ENCODE data around the gene LRIG1. TPM values are rescaled to one million over a fixed set of nuclear protein-coding genes. Genes with fewer than 3 reads are reported as not detected.

The LRIG1 gene
- 10 to 100 TPM; 42.0 to 63.0 (median 43.9) TPM for total RNA-seq

GRCh38 chr3:66500576-66501482 lies at the start of gene LRIG1:
LRIG1 (minus strand) TSS chr3:66501022; CDS start chr3:66500407, 615 bp downstream.
- ATAC-seq, result peak; percentile 93 to 95
- H3K27me3 Mint-ChIP-seq (ENCODE audit: low read depth), result no peaks in the 10 kb centered on the region
- H3K4me3 Mint-ChIP-seq, result peak within 1 kb of the TSS; percentile 94
- H3K9me3 Mint-ChIP-seq, result no peaks in the 10 kb centered on the region
- peaks cover 5% of the 10 kb centered on the region for H3K36me3 Mint-ChIP-seq (ENCODE audit: insufficient read depth)
- peak; percentile 98 for DNase-seq
- peaks cover 62% of the 10 kb centered on the region for H3K4me1 Mint-ChIP-seq (ENCODE audit: low read depth)

- no peaks in the 10 kb centered on the region for H3K27me3 Mint-ChIP-seq (ENCODE audit: low read depth)
Observed at GRCh38 chr3:66544619-66545429, 44.0 kb upstream of the LRIG1 start.

GRCh38 chr3:66542153-66542552 lies 41.3 kb upstream of the LRIG1 start:
- Mint-ChIP-seq H3K36me3 (ENCODE audit: insufficient read depth) (no peaks in the 10 kb centered on the region), H3K9me3 (peaks cover 6% of the 10 kb centered on the region)
- ATAC-seq, result no peak

More at GRCh38 chr3:66544619-66545429, 44.0 kb upstream of the LRIG1 start:
- H3K4me3 Mint-ChIP-seq, result no peak overlapping the region
- ATAC-seq (no peak), DNase-seq (no peak)
- H3K4me1 Mint-ChIP-seq (ENCODE audit: low read depth), result no peaks in the 10 kb centered on the region
- peaks cover 6% of the 10 kb centered on the region for H3K9me3 Mint-ChIP-seq
- no peaks in the 10 kb centered on the region for H3K36me3 Mint-ChIP-seq (ENCODE audit: insufficient read depth)

GRCh38 chr3:66539466-66539989 lies 38.7 kb upstream of the LRIG1 start:
- no peak for ATAC-seq
- H3K27me3 Mint-ChIP-seq (ENCODE audit: low read depth), result no peaks in the 10 kb centered on the region

More at GRCh38 chr3:66542153-66542552, 41.3 kb upstream of the LRIG1 start:
- H3K4me1 Mint-ChIP-seq (ENCODE audit: low read depth), result no peaks in the 10 kb centered on the region
- no peaks in the 10 kb centered on the region for H3K27me3 Mint-ChIP-seq (ENCODE audit: low read depth)
- H3K4me3 Mint-ChIP-seq, result no peak overlapping the region
- no peak for DNase-seq

GRCh38 chr3:66538390-66538789 lies 37.6 kb upstream of the LRIG1 start:
- ATAC-seq (no peak), DNase-seq (no peak)
- no peaks in the 10 kb centered on the region for H3K27me3 Mint-ChIP-seq (ENCODE audit: low read depth)
- peaks cover 6% of the 10 kb centered on the region for H3K9me3 Mint-ChIP-seq
- no peaks in the 10 kb centered on the region for H3K36me3 Mint-ChIP-seq (ENCODE audit: insufficient read depth)
- no peaks in the 10 kb centered on the region for H3K4me1 Mint-ChIP-seq (ENCODE audit: low read depth)
- H3K4me3 Mint-ChIP-seq, result no peak overlapping the region

More at GRCh38 chr3:66539466-66539989, 38.7 kb upstream of the LRIG1 start:
- peaks cover 6% of the 10 kb centered on the region for H3K9me3 Mint-ChIP-seq
- no peaks in the 10 kb centered on the region for H3K36me3 Mint-ChIP-seq (ENCODE audit: insufficient read depth)
- no peak overlapping the region for H3K4me3 Mint-ChIP-seq
- no peak for DNase-seq
- no peaks in the 10 kb centered on the region for H3K4me1 Mint-ChIP-seq (ENCODE audit: low read depth)

GRCh38 chr3:66537735-66538134 lies 36.9 kb upstream of the LRIG1 start:
- Mint-ChIP-seq H3K27me3 (ENCODE audit: low read depth) (no peaks in the 10 kb centered on the region), H3K4me3 (no peak overlapping the region), H3K36me3 (ENCODE audit: insufficient read depth) (no peaks in the 10 kb centered on the region), H3K4me1 (ENCODE audit: low read depth) (no peaks in the 10 kb centered on the region), H3K9me3 (peaks cover 3% of the 10 kb centered on the region)
- ATAC-seq (no peak), DNase-seq (no peak)

GRCh38 chr3:66536791-66537190 lies 36.0 kb upstream of the LRIG1 start:
- Mint-ChIP-seq H3K27me3 (ENCODE audit: low read depth) (no peaks in the 10 kb centered on the region), H3K36me3 (ENCODE audit: insufficient read depth) (no peaks in the 10 kb centered on the region), H3K4me3 (no peak overlapping the region), H3K9me3 (no peaks in the 10 kb centered on the region), H3K4me1 (ENCODE audit: low read depth) (no peaks in the 10 kb centered on the region)
- no peak for ATAC-seq
- DNase-seq, result no peak

GRCh38 chr3:66534304-66534845 lies 33.6 kb upstream of the LRIG1 start:
- ATAC-seq, result no peak
- Mint-ChIP-seq H3K9me3 (no peaks in the 10 kb centered on the region), H3K4me1 (ENCODE audit: low read depth) (no peaks in the 10 kb centered on the region), H3K36me3 (ENCODE audit: insufficient read depth) (no peaks in the 10 kb centered on the region), H3K27me3 (ENCODE audit: low read depth) (no peaks in the 10 kb centered on the region), H3K4me3 (no peak overlapping the region)
- no peak for DNase-seq

- DNase-seq, result no peak
- no peak overlapping the region for H3K4me3 Mint-ChIP-seq
- no peaks in the 10 kb centered on the region for H3K4me1 Mint-ChIP-seq (ENCODE audit: low read depth)
- H3K9me3 Mint-ChIP-seq, result no peaks in the 10 kb centered on the region
- ATAC-seq, result no peak
- no peaks in the 10 kb centered on the region for H3K36me3 Mint-ChIP-seq (ENCODE audit: insufficient read depth)
- no peaks in the 10 kb centered on the region for H3K27me3 Mint-ChIP-seq (ENCODE audit: low read depth)
Observed at GRCh38 chr3:66532613-66533012, 31.8 kb upstream of the LRIG1 start.

- H3K27me3 Mint-ChIP-seq (ENCODE audit: low read depth), result no peaks in the 10 kb centered on the region
- no peak for DNase-seq
- H3K4me3 Mint-ChIP-seq, result no peak overlapping the region
- no peaks in the 10 kb centered on the region for H3K4me1 Mint-ChIP-seq (ENCODE audit: low read depth)
- no peak for ATAC-seq
- H3K36me3 Mint-ChIP-seq (ENCODE audit: insufficient read depth), result no peaks in the 10 kb centered on the region
- H3K9me3 Mint-ChIP-seq, result no peaks in the 10 kb centered on the region
Observed at GRCh38 chr3:66532160-66532587, 31.4 kb upstream of the LRIG1 start.

- Mint-ChIP-seq H3K36me3 (ENCODE audit: insufficient read depth) (no peaks in the 10 kb centered on the region), H3K9me3 (no peaks in the 10 kb centered on the region), H3K4me3 (no peak overlapping the region), H3K4me1 (ENCODE audit: low read depth) (no peaks in the 10 kb centered on the region), H3K27me3 (ENCODE audit: low read depth) (peaks cover 3% of the 10 kb centered on the region)
- DNase-seq (no peak), ATAC-seq (no peak)
Observed at GRCh38 chr3:66531256-66531655, 30.4 kb upstream of the LRIG1 start.

GRCh38 chr3:66527246-66527645 lies 26.4 kb upstream of the LRIG1 start:
- DNase-seq (no peak), ATAC-seq (no peak)
- Mint-ChIP-seq H3K4me1 (ENCODE audit: low read depth) (peaks cover 4% of the 10 kb centered on the region), H3K27me3 (ENCODE audit: low read depth) (peaks cover 12% of the 10 kb centered on the region), H3K9me3 (no peaks in the 10 kb centered on the region), H3K36me3 (ENCODE audit: insufficient read depth) (no peaks in the 10 kb centered on the region), H3K4me3 (no peak overlapping the region)

GRCh38 chr3:66525771-66526170 lies 24.9 kb upstream of the LRIG1 start:
- peaks cover 12% of the 10 kb centered on the region for H3K27me3 Mint-ChIP-seq (ENCODE audit: low read depth)
- no peaks in the 10 kb centered on the region for H3K9me3 Mint-ChIP-seq
- H3K36me3 Mint-ChIP-seq (ENCODE audit: insufficient read depth), result no peaks in the 10 kb centered on the region
- ATAC-seq, result no peak
- no peak overlapping the region for H3K4me3 Mint-ChIP-seq
- H3K4me1 Mint-ChIP-seq (ENCODE audit: low read depth), result peaks cover 4% of the 10 kb centered on the region
- DNase-seq, result no peak

- H3K36me3 Mint-ChIP-seq (ENCODE audit: insufficient read depth), result no peaks in the 10 kb centered on the region
- peaks cover 9% of the 10 kb centered on the region for H3K27me3 Mint-ChIP-seq (ENCODE audit: low read depth)
- no peak overlapping the region for H3K4me3 Mint-ChIP-seq
- H3K4me1 Mint-ChIP-seq (ENCODE audit: low read depth), result peaks cover 4% of the 10 kb centered on the region
- no peaks in the 10 kb centered on the region for H3K9me3 Mint-ChIP-seq
- ATAC-seq, result no peak
- DNase-seq, result no peak
Observed at GRCh38 chr3:66520724-66521123, 19.9 kb upstream of the LRIG1 start.
